Smooth muscle cell (in vitro differentiated cells): Measurements from ENCODE around the gene TOMM20. TPM values are rescaled to one million over a fixed set of nuclear protein-coding genes. Genes with fewer than 3 reads are reported as not detected.
A peak's percentile ranks its signal among the peaks of the same experiment; 100 is the strongest.
"Not testable (repeated sequence)": the region's sequence is repeated elsewhere in the genome, so short reads cannot be mapped to it uniquely, and the experiment has no call there.

Experiments used
- DNase-seq: peaks from one replicate; lab custom pipeline; 2025; ENCODE audit not compliant: unreplicated experiment; lab: John Stamatoyannopoulos, UW
- H2AFZ ChIP-seq: fragments of 200-600 bp; sonication (generic); 2 replicates; pipeline ENCODE4 v1.6.0; 2016; ENCODE audit warnings: antibody characterized with exemption, low read depth, mild to moderate bottlenecking
- H3F3A ChIP-seq: fragments of 200-600 bp; sonication (generic); 2 replicates; pipeline ENCODE4 v1.6.0; 2017; ENCODE audit warnings: antibody characterized with exemption, low read depth
- H3K27ac ChIP-seq: fragments of 200-600 bp; sonication (generic); 2 replicates; pipeline ENCODE4 v1.5.1; 2016; ENCODE audit warnings: low read depth, mild to moderate bottlenecking
- H3K27me3 ChIP-seq: fragments of 200-600 bp; sonication (generic); 2 replicates; pipeline ENCODE4 v1.6.1; 2016; ENCODE audit warnings: low read depth, mild to moderate bottlenecking
- H3K36me3 ChIP-seq: fragments of 200-600 bp; sonication (generic); 2 replicates; pipeline ENCODE4 v1.5.1; 2016; ENCODE audit warnings: low read depth
- H3K4me1 ChIP-seq: fragments of 200-600 bp; sonication (generic); 2 replicates; pipeline ENCODE4 v1.5.1; 2016; ENCODE audit warnings: low read depth
- H3K4me2 ChIP-seq: fragments of 200-600 bp; sonication (generic); 2 replicates; pipeline ENCODE4 v1.6.0; 2016; ENCODE audit warnings: mild to moderate bottlenecking
- H3K4me3 ChIP-seq: fragments of 200-600 bp; sonication (generic); 2 replicates; pipeline ENCODE4 v1.5.1; 2016; ENCODE audit warnings: mild to moderate bottlenecking
- H3K79me2 ChIP-seq: fragments of 200-600 bp; sonication (generic); 2 replicates; pipeline ENCODE4 v1.6.0; 2016; ENCODE audit warnings: low read depth, mild to moderate bottlenecking
- H3K9ac ChIP-seq: fragments of 200-600 bp; sonication (generic); 2 replicates; pipeline ENCODE4 v1.6.0; 2016; ENCODE audit warnings: low read depth
- H3K9me3 ChIP-seq: fragments of 200-600 bp; sonication (generic); replicated peaks from 2 replicates; pipeline ENCODE4 v1.5.1; 2016; ENCODE audit warnings: low read depth
- H4K20me1 ChIP-seq: fragments of 200-600 bp; sonication (generic); 2 replicates; pipeline ENCODE4 v1.6.0; 2016; ENCODE audit warnings: low read depth
- WGBS: methylation state at CpG from one replicate; pipeline ENCODE4 v1.1.7; 2016; ENCODE audit warnings: low lambda C conversion rate; 5-methylcytosine and 5-hydroxymethylcytosine counted together
- polyA plus RNA-seq: library from polyadenylated mRNA; unstranded; fragments of >200 nt; fragmentation: Nextera tagmentation; extraction: Ambion mirVana; gene quantifications from 2 replicates; pipeline ENCODE4 v1.2.1, GENCODE V29; 2016
- total RNA-seq: library from RNA; depleted of rRNA; stranded (reverse); fragments of >200 nt; gene quantifications from 2 replicates; pipeline ENCODE4 v1.2.3, GENCODE V29; 2014
- TF ChIP-seq, protein P1 (sequence below): fragments of 200-600 bp; sonication (generic); IDR thresholded peaks from 2 replicates; pipeline ENCODE4 v1.5.1; 2017; ENCODE audit warnings: borderline replicate concordance, mild to moderate bottlenecking, antibody characterized with exemption; ENCODE audit not compliant: insufficient read depth, poor library complexity, severe bottlenecking

The TOMM20 gene
- total and polyA plus RNA-seq, 2 experiments from 2014 or later, result 46.1 to 82.1 TPM

DNA sequence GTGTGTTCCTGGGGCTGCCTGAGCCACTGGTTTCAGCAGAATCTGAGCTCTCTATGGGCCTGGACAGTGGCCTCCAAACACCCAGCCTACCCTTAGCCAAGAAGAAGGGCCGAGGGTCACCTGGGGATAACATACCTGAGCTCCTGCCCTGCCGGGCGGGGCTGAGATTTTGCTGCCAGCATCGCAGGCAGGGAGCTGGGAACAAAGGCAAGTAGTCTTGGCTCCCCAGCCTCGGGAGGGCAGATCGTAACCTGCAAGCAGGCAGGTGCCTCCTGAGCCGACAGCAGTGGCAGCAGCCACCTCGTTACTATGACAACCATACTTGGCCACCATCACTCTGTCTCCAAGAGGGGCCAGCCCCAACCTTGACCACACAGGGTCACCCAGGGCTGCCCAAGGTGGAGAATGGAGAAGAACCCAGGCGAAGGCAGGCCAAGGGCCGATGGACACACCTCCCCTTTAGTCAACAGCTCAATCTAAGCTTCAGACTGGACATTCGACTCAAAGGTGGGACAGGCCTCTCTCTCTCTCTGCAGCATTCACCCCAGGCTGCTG is 54.6 kb downstream of the TOMM20 start:
- Histone ChIP-seq H3K4me2 (peak overlapping the region; percentile 35), H3K27ac (peak overlapping the region; percentile 100), H3K27me3 (no peaks in the 10 kb centered on the region), H2AFZ (no peak overlapping the region), H3K4me3 (no peak overlapping the region), H3K9ac (peak overlapping the region; percentile 95), H3K9me3 (no peaks in the 10 kb centered on the region), H3K79me2 (no peaks in the 10 kb centered on the region), H3K36me3 (no peaks in the 10 kb centered on the region), H4K20me1 (no peaks in the 10 kb centered on the region), H3F3A (peaks cover 24% of the 10 kb centered on the region), H3K4me1 (peaks cover 18% of the 10 kb centered on the region)
- 75% methylated on average over 11 of the region's 11 CpGs for WGBS
- no peak for DNase-seq
- TF ChIP-seq, protein P1, sequence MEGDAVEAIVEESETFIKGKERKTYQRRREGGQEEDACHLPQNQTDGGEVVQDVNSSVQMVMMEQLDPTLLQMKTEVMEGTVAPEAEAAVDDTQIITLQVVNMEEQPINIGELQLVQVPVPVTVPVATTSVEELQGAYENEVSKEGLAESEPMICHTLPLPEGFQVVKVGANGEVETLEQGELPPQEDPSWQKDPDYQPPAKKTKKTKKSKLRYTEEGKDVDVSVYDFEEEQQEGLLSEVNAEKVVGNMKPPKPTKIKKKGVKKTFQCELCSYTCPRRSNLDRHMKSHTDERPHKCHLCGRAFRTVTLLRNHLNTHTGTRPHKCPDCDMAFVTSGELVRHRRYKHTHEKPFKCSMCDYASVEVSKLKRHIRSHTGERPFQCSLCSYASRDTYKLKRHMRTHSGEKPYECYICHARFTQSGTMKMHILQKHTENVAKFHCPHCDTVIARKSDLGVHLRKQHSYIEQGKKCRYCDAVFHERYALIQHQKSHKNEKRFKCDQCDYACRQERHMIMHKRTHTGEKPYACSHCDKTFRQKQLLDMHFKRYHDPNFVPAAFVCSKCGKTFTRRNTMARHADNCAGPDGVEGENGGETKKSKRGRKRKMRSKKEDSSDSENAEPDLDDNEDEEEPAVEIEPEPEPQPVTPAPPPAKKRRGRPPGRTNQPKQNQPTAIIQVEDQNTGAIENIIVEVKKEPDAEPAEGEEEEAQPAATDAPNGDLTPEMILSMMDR, result no peak

- TF ChIP-seq, protein P1, result no peak
- Histone ChIP-seq H3K9me3 (no peaks in the 10 kb centered on the region), H3K36me3 (no peaks in the 10 kb centered on the region), H3F3A (peaks cover 23% of the 10 kb centered on the region), H3K79me2 (no peaks in the 10 kb centered on the region), H4K20me1 (no peaks in the 10 kb centered on the region), H2AFZ (no peak overlapping the region), H3K4me3 (no peak overlapping the region), H3K9ac (peak overlapping the region; percentile 95), H3K4me1 (peaks cover 15% of the 10 kb centered on the region), H3K27ac (peak overlapping the region; percentile 100), H3K4me2 (peak overlapping the region; percentile 35), H3K27me3 (no peaks in the 10 kb centered on the region)
- DNase-seq, result no peak
- 86% methylated on average over 20 of the region's 20 CpGs for WGBS
Measured at GRCh38 chr1:235073331-235073967, 55.2 kb downstream of the TOMM20 start.

DNA sequence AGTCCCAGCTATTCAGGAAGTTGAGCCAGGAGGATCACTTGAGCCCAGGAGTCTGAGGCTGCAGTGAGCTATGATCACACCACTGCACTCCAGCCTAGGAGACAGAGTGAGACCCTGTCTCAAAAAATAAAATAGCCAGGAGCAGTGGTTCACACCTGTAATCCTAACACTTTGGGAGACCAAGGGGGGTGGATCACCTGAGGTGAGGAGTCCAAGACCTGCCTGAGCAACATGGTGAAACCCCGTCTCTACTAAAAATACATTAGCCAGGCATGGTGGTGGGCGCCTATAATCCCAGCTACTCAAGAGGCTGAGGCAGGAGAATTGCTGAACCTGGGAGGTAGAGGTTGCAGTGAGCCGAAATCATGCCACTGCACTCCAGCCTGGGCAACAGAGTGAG is 56.1 kb downstream of the TOMM20 start:
- peaks cover 15% of the 10 kb centered on the region for H3K4me1 ChIP-seq
- H3K79me2 ChIP-seq, H3K9ac ChIP-seq, H3K27me3 ChIP-seq, H3K27ac ChIP-seq, H3K4me2 ChIP-seq, H3K4me3 ChIP-seq, H3K36me3 ChIP-seq, H4K20me1 ChIP-seq, H2AFZ ChIP-seq, H3K9me3 ChIP-seq, DNase-seq: not testable (repeated sequence)
- H3F3A ChIP-seq, result peaks cover 16% of the 10 kb centered on the region
- WGBS, result 93% methylated on average over 3 of the region's 3 CpGs

GRCh38 chr1:235072096-235072495 is 56.5 kb downstream of the TOMM20 start:
- H4K20me1 ChIP-seq, result no peaks in the 10 kb centered on the region
- WGBS, result 92% methylated on average over 6 of the region's 6 CpGs
- H3K4me3 ChIP-seq, result no peak overlapping the region
- H3K27ac ChIP-seq, result no peak overlapping the region
- no peaks in the 10 kb centered on the region for H3K36me3 ChIP-seq
- no peak overlapping the region for H3K4me2 ChIP-seq
- no peak for DNase-seq
- H2AFZ ChIP-seq, result no peak overlapping the region
- H3K27me3 ChIP-seq, result no peaks in the 10 kb centered on the region
- no peaks in the 10 kb centered on the region for H3K9me3 ChIP-seq
- no peak overlapping the region for H3K9ac ChIP-seq
- TF ChIP-seq, protein P1, result no peak
- H3K79me2 ChIP-seq, result no peaks in the 10 kb centered on the region
- peaks cover 15% of the 10 kb centered on the region for H3K4me1 ChIP-seq
- H3F3A ChIP-seq, result peaks cover 16% of the 10 kb centered on the region
